GM20431 (cell line): Measurements from ENCODE around the gene SLC16A2.

Source experiments
- in situ Hi-C: fragments of 300-500 bp; cut with MseI, MboI; formaldehyde crosslinking; loops from one replicate; pipeline ENCODE4 v1.15.0; 2020; ENCODE audit warnings: low sequenced_read_pairs; ENCODE audit not compliant: unreplicated experiment

Gene SLC16A2

DNA sequence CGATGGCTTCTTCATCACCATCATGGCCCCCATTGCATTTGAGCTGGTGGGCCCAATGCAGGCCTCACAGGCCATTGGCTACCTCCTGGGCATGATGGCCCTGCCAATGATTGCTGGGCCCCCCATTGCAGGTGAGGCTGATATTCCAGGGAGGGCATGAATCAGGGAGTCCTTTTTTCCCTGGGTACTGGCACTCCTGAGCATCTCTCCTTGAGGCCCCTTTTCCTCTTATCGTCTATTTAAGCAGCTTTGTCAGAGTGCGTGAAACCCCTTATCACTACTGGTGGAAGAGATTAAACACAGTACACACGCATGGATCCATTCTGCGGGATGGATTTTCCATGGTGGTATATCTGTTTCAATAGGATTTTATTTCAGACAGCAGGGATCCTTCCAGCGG is 108.0 kb downstream of the SLC16A2 start:
- in situ Hi-C loops = loop anchor here (25.0 kb wide), 1 partner anchor 142 kb away; no protein-coding TSS in a partner anchor

- in situ Hi-C loops = loop anchor here (25.0 kb wide), 1 partner anchor 144 kb away; no protein-coding TSS in a partner anchor
These were observed 109.8 kb downstream of the SLC16A2 start for GRCh38 chrX:74531081-74531480.

DNA sequence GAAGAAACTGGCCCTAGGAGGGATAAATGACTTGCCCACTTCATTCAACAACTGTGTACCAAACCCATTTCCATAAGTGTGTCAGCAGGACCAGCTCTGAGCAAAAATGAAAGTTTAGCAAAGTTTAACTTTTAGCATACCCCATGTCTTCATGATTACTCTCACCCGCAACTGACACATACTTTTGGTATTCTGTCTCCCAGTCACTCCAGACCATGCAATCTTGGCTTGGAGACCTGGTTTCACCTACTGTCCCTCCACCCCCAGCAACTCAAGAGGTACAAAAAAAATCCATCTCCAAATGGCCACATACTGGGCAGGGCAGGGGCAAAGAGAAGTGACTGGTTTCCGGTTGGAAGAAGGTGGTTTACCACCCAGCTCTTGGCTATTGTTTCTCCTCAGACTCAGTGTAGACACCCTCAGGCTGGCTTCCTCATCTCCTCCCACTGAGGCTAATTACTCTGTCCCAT is 113.3 kb downstream of the SLC16A2 start:
- in situ Hi-C loops = loop anchor here (25.0 kb wide), 1 partner anchor 147 kb away; no protein-coding TSS in a partner anchor

- in situ Hi-C loops = loop anchor here (25.0 kb wide), 1 partner anchor 148 kb away; no protein-coding TSS in a partner anchor
These were observed 113.8 kb downstream of the SLC16A2 start for GRCh38 chrX:74535086-74535407.

- in situ Hi-C loops = loop anchor here (25.0 kb wide), 1 partner anchor 148 kb away; no protein-coding TSS in a partner anchor
These were observed 114.3 kb downstream of the SLC16A2 start for GRCh38 chrX:74535408-74536151.

GRCh38 chrX:74536152-74536831 is 115.0 kb downstream of the SLC16A2 start:
- in situ Hi-C loops = loop anchor here (25.0 kb wide), 1 partner anchor 149 kb away; no protein-coding TSS in a partner anchor

DNA sequence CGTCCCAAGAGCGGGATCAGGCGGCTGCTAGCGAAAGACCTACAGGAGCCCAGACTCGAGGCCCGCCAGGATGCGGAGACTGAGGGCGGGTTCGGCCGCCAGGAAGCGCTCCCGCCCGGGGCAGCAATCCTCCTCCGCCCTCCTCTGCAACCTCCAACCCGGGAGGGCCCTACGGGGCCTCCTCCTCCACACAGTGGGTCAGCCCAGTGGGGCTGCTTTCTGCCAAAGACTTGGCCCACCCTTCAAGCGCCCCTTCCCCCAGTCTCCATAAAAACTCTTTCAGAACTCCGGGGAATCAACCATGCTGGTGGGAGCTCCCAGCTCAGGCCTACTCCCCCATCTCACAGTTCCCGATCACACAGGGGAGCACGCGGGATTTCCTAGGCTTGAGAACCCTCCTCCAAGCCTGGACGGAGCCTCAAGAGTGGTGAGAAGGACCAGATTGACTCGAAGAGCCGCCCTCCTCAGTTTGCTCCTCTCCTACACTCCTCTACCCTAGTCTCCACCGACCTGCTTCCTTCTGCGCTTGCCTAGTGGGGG is 115.6 kb downstream of the SLC16A2 start:
- in situ Hi-C loops = loop anchor here (25.0 kb wide), 1 partner anchor 150 kb away; no protein-coding TSS in a partner anchor

GRCh38 chrX:74540635-74541249 is 119.4 kb downstream of the SLC16A2 start:
- in situ Hi-C loops = loop anchor here (25.0 kb wide), 1 partner anchor 153 kb away; no protein-coding TSS in a partner anchor

GRCh38 chrX:74545880-74546523 is 124.7 kb downstream of the SLC16A2 start:
- in situ Hi-C loops = loop anchor here (25.0 kb wide), 1 partner anchor 159 kb away; no protein-coding TSS in a partner anchor

- in situ Hi-C loops = loop anchor here (25.0 kb wide), 1 partner anchor 160 kb away; no protein-coding TSS in a partner anchor
These were observed 125.7 kb downstream of the SLC16A2 start for GRCh38 chrX:74546984-74547383.

GRCh38 chrX:74550295-74550802 is 129.1 kb downstream of the SLC16A2 start:
- in situ Hi-C loops = no loop called here

DNA sequence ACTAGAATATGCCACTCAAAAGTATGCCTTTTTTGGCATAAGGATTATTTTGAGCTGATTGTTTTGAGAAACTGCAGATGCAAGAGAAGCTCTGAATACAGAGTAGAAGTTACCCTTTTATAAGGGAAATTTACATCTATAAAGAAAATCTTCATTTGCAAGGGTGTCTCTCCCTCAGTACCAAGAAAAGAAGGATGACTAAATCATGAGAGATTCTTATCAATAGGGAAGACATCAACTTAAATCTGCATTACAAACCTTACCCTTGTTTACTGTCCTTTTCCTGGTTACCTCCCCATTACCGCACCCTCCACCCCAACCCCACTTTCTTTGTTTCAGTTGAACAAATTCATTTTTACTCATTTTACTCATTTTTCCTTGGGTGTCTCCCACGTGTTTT is 130.6 kb downstream of the SLC16A2 start:
- in situ Hi-C loops = no loop called here

- in situ Hi-C loops = no loop called here
These were observed 136.1 kb downstream of the SLC16A2 start for GRCh38 chrX:74557378-74557777.

DNA sequence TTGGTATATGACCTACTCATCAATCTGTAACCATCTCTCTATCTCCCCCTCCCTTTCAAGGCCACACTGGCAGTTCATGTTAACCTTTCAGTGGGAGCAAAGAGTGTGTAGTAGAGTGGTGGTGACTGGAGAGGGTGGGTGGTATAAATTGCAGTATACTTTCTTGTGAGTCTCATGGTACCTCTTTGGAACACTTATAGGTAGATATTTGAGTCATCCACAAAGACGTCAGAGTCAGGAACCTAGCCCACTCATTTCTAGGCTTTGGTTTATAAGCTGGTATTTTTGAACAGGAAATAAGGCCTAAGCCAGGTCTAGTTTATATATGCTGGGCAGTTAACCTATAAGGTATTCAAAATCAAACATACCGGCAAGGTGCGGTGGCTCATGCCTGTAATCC is 156.8 kb downstream of the SLC16A2 start:
- in situ Hi-C loops = no loop called here

DNA sequence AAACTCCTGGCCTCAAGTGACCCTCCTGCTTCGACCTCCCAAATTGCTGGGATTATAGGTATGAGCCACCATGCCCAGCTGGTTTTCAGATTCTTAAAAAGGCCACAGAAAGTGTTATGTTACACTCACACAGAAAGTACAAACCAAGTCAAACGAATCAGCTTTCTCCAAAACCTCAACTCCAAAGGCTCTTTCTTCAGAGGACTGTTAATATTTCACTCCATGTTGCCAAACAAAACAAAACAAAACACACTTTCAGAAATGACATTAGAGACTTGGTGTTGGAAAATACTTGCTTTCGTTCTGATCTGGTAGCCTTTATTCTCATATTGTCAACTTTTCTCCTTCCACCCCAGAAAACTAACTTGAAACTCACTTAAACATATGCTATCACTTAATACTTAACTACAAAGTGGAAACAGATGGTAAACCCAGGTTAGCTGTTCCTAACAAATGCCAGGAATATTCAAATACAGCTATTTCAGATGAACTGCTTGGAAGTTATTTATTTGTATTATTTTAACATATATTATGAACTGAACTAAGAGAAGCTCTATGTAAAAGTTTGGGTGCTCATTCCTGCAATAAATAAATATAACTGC is 158.4 kb downstream of the SLC16A2 start:
- in situ Hi-C loops = no loop called here
